A549 (cell line): ENCODE data around the gene BIRC7.

ENCODE experiments used
- CEBPB ChIP-seq, 2 experiments: fragments of >200 bp in 1 of 2; sonication (Bioruptor Twin) in 1 of 2; formaldehyde crosslinking in 1 of 2; IDR thresholded peaks; 2 replicates each; pipeline ENCODE4 v1.6.1; 2012 to 2016
- MAFK ChIP-seq: fragments of 450-650 bp; IDR thresholded peaks from 2 replicates; pipeline ENCODE4 v1.6.1; 2014; ENCODE audit not compliant: partially characterized antibody
- RFX5 ChIP-seq: fragments of 450-650 bp; IDR thresholded peaks from 2 replicates; pipeline ENCODE4 v1.7.1; 2014; ENCODE audit warnings: antibody characterized with exemption, mild to moderate bottlenecking, moderate library complexity
- TF ChIP-seq, protein P1 (sequence below): fragments of >200 bp; sonication (Bioruptor Twin); formaldehyde crosslinking; IDR thresholded peaks from 3 replicates; pipeline ENCODE4 v1.5.1; 2016
- TF ChIP-seq, protein P2 (sequence below): fragments of 450-650 bp; IDR thresholded peaks from 2 replicates; pipeline ENCODE4 v1.6.1; 2014; ENCODE audit warnings: antibody characterized with exemption

DNA sequence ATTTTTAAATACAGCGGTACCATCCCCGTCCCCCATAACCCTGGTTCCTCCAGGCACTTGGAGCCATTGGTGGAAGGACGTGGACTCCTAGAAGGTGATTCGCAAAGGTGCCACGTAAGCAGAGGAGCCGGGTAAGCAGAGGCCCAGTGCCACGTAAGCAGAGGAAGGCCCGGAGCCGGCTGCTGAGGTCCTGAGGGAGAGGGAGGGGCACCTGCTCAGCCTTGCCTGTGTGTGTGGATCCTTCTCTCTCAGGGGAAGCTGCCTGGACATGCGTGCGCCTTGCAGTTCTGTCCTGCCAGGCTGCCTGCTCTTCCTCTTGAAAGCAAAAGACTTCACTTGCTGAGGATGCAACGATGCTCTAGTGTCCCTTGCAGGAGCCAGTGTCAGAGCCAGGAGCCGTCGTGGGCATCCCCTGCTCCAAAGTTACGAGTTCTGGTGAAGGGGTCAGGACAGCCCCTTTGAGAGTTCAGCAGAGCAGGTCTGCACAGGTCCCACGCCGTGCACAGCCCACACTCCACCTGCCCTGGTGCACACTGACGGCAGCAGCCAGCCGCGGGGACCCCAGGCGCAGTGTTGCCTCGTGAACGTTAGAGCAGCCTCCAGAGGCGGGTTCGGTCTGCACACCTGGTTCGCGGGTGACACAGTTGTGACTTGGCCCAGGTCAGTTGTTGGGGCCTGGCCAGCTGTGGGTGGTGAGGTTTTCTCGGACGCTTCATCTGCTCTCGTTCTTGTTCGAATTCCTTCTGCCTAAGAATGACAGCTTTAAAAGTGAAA, 20.4 kb downstream of the BIRC7 start:
- TF ChIP-seq, protein P1, sequence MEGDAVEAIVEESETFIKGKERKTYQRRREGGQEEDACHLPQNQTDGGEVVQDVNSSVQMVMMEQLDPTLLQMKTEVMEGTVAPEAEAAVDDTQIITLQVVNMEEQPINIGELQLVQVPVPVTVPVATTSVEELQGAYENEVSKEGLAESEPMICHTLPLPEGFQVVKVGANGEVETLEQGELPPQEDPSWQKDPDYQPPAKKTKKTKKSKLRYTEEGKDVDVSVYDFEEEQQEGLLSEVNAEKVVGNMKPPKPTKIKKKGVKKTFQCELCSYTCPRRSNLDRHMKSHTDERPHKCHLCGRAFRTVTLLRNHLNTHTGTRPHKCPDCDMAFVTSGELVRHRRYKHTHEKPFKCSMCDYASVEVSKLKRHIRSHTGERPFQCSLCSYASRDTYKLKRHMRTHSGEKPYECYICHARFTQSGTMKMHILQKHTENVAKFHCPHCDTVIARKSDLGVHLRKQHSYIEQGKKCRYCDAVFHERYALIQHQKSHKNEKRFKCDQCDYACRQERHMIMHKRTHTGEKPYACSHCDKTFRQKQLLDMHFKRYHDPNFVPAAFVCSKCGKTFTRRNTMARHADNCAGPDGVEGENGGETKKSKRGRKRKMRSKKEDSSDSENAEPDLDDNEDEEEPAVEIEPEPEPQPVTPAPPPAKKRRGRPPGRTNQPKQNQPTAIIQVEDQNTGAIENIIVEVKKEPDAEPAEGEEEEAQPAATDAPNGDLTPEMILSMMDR, result no peak
- TF ChIP-seq, protein P2, sequence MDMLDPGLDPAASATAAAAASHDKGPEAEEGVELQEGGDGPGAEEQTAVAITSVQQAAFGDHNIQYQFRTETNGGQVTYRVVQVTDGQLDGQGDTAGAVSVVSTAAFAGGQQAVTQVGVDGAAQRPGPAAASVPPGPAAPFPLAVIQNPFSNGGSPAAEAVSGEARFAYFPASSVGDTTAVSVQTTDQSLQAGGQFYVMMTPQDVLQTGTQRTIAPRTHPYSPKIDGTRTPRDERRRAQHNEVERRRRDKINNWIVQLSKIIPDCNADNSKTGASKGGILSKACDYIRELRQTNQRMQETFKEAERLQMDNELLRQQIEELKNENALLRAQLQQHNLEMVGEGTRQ, result no peak
- TF ChIP-seq MAFK, result no peak
- no peak for TF ChIP-seq CEBPB (IDR thresholded peaks at IDR 0.05)
- no peak for TF ChIP-seq RFX5
